Measurements from ENCODE around the gene ZNF654.

DNA sequence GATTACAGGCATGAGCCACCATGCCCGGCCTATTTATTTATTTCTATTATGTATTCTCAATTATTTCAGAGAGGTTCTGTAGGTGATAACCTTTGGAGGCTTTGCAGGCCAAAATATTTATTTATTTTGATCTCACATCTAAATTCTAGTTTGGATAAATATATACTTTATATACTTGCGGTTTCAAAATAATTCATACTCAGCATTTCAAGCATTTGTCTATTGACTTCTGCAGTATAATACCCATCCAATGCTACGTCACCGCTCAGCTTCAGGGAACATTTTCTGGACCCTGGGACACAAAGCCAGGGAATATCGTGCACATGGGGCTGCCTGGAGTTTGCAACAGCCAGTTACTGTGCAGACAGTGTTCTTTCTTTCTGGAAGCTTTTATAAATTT is 22.8 kb upstream of the ZNF654 start:
- no peak for TF ChIP-seq SP1 (IDR thresholded peaks at IDR 0.05)
- no peak for TF ChIP-seq FOXM1 (IDR thresholded peaks at IDR 0.05; ENCODE audit: borderline replicate concordance)
- TF ChIP-seq SUZ12 (IDR thresholded peaks at IDR 0.05): no peak
- no peak for TF ChIP-seq TARDBP (IDR thresholded peaks at IDR 0.05)
- no peak for TF ChIP-seq HDGF (IDR thresholded peaks at IDR 0.05; ENCODE audit: borderline replicate concordance)
- no peak for TF ChIP-seq ZNF384 (IDR thresholded peaks at IDR 0.05)
- no peak for TF ChIP-seq FOXK2 (IDR thresholded peaks at IDR 0.05)
- no peak for TF ChIP-seq BHLHE40 (IDR thresholded peaks at IDR 0.05; ENCODE audit: borderline replicate concordance)
- no peak for TF ChIP-seq PKNOX1 (IDR thresholded peaks at IDR 0.05)
- TF ChIP-seq ELF4 (IDR thresholded peaks at IDR 0.05): no peak
- TF ChIP-seq L3MBTL2 (conservative IDR thresholded peaks at IDR 0.05): no peak
